Adrenal gland (tissue), 19 donors: ENCODE measurements around the gene RAB40AL. TPM values are rescaled to one million over a fixed set of nuclear protein-coding genes. Genes with fewer than 3 reads are reported as not detected.
A peak's percentile ranks its signal among the peaks of the same experiment; 100 is the strongest.
"Not testable (repeated sequence)": the region's sequence is repeated elsewhere in the genome, so short reads cannot be mapped to it uniquely, and the experiment has no call there.

Source experiments
- DNase-seq, 7 donors: peaks; one replicate each; pipeline ENCODE4 v3.0.0-alpha.2; 2019 to 2020
- H3K27ac ChIP-seq, 5 donors: fragments of 200-600 bp; sonication (generic) in 4 of 5; 1 replicate in 3 of 5; 2 replicates in 2 of 5; pipeline versions ENCODE4 v1.5.1 to v1.8.0; 2016 to 2020; ENCODE audit warnings: mild to moderate bottlenecking in 1 of 5
- H3K27me3 ChIP-seq: fragments of 200-600 bp; 2 replicates; pipeline ENCODE4 v1.8.0; 2021
- H3K36me3 ChIP-seq, 2 donors: fragments of 200-600 bp; replicated peaks in 1 of 2; 1 replicate in 1 of 2; 2 replicates in 1 of 2; pipeline versions ENCODE4 v1.5.1 to v1.8.0; 2018 to 2022
- H3K4me1 ChIP-seq, 2 donors: fragments of 200-600 bp; replicated peaks in 1 of 2; 1 replicate in 1 of 2; 2 replicates in 1 of 2; pipeline versions ENCODE4 v1.5.1 to v1.8.0; 2018 to 2021
- H3K4me3 ChIP-seq, 4 donors: fragments of 200-600 bp; sonication (generic) in 3 of 4; one replicate each; pipeline ENCODE4 v1.5.1; 2016 to 2018
- H3K9me3 ChIP-seq, 3 donors: fragments of 200-600 bp; sonication (generic) in 1 of 3; replicated peaks in 1 of 3; 1 replicate in 2 of 3; 2 replicates in 1 of 3; pipeline versions ENCODE4 v1.5.1 to v1.8.0; 2016 to 2021
- POLR2A ChIP-seq, 2 donors: fragments of 450-650 bp; IDR thresholded peaks; one replicate each; pipeline ENCODE4 v1.6.1; 2017; ENCODE audit warnings: antibody characterized with exemption in 2 of 2, mild to moderate bottlenecking in 2 of 2, moderate library complexity in 1 of 2
- whole genome bisulfite sequencing, 4 donors: extraction: QIAGEN DNeasy Blood & Tissue Kit in 2 of 4; methylation state at CpG; one replicate each; pipeline versions ENCODE4 v1.1.5 to v1.1.7; 2013 to 2017; 5-methylcytosine and 5-hydroxymethylcytosine counted together
- intact Hi-C, 2 donors: fragments of 100-400 bp; cut with DNase I; formaldehyde crosslinking; loops; one replicate each; pipeline versions ENCODE4 v1.14.1 to v1.15.0; 2022 to 2023
- long read RNA-seq, 10 donors: library from polyadenylated mRNA in 3 of 10; unstranded in 2 of 10; stranded (forward) in 1 of 10; transcript quantifications; one replicate each; pipeline ENCODE4 v2.0.0 and lab custom pipeline, GENCODE V29; 2021 to 2026
- polyA plus RNA-seq, 3 donors: library from polyadenylated mRNA; stranded (reverse); fragments of 200-250 nt in 2 of 3; fragments of 350-450 nt in 1 of 3; fragmentation: Illumina TruSeq in 1 of 3; extraction: RNeasy Lipid Tissue Mini Kit (QIAGEN cat#74804) in 1 of 3; gene quantifications; one replicate each; pipeline ENCODE4 v1.2.3, GENCODE V29; 2013 to 2014
- total RNA-seq, 9 donors: library from RNA; depleted of rRNA in 4 of 9; stranded (reverse); fragments of >200 nt in 4 of 9; fragments of 120-200 nt in 1 of 9; fragmentation: NEBNext Ultra II Directional in 1 of 9; extraction: Animal tissue kit (Norgen Biotek cat#: 25700) in 1 of 9; gene quantifications; one replicate each; pipeline versions ENCODE4 v1.1.0 to v1.2.4, GENCODE V29; 2013 to 2023
- TF ChIP-seq, protein P1 (sequence below), 6 experiments: fragments of 450-650 bp in 4 of 6; fragments of 200-600 bp in 2 of 6; sonication (generic) in 1 of 6; IDR thresholded peaks; 1 replicate in 5 of 6; 2 replicates in 1 of 6; pipeline versions ENCODE4 v1.5.1 to v1.8.0; 2016 to 2021; ENCODE audit warnings: antibody characterized with exemption in 6 of 6, mild to moderate bottlenecking in 2 of 6, moderate library complexity in 1 of 6
- donor health status: healthy with polysubstance abuse.
- donor health status: Bipolar disorder and iron deficiency.
- donor health status: DM: yes; HTN: yes; CAD: no.
- donor health status: DM: no; HTN: no; CAD: no.
- donor health status: DM: no; HTN: no; CAD: no.
- donor health status: DM: yes; HTN: yes; CAD: no.

The RAB40AL gene, protein sequence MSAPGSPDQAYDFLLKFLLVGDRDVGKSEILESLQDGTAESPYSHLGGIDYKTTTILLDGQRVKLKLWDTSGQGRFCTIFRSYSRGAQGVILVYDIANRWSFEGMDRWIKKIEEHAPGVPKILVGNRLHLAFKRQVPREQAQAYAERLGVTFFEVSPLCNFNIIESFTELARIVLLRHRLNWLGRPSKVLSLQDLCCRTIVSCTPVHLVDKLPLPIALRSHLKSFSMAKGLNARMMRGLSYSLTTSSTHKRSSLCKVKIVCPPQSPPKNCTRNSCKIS
- total RNA-seq (1 to 10 TPM in 2 of 9 donors, under 1 TPM in 3, not detected in 4; 0.80 to 3.1 (median 0.97) TPM), polyA plus RNA-seq (1 to 10 TPM in 1 of 3 donors, under 1 TPM in 1, not detected in 1; 0.20 to 1.5 TPM)
- long read RNA-seq, donor 1 = 0 reads
- long read RNA-seq, donor 2, partial matches to known transcripts = 0 of 1 reads
- long read RNA-seq, donor 2, other reads (novel, unspliced or antisense) = 0 of 1 reads
- long read RNA-seq, donor 3 = 0 reads
- long read RNA-seq, donor 4 = 0 reads
- long read RNA-seq, donor 5 = 0 reads
- long read RNA-seq, donor 6 = 0 reads
- long read RNA-seq, donor 7 = 0 reads
- long read RNA-seq, donor 8 = 0 reads
- long read RNA-seq, donor 9 = 0 reads
- long read RNA-seq, donor 10 = 0 reads

DNA sequence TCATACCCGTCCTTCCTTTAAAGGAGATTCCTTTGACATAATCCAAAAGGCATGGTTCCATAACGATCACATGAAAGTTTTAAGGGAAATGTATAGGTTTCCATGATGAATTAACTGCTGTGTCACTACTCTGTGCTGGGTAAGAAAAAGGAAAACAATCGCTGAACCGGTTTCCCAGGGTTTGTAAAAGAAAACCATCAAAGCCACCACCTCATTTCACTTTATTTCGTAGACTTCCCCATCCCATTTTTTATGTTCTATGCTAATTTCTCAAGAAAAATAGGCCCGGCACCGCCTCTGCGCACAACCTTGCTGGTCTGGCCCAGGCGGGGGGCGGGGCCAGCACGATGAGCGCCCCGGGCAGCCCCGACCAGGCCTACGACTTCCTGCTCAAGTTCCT, at the start of gene RAB40AL:
TSS of gene RAB40AL (plus strand) at position 301 of the 400 bp plus-strand sequence. CDS start at position 348, 47 bp downstream.
- H3K36me3 ChIP-seq, H3K27ac ChIP-seq, H3K27me3 ChIP-seq, H3K4me3 ChIP-seq, DNase-seq, H3K4me1 ChIP-seq, H3K9me3 ChIP-seq: not testable (repeated sequence)
- intact Hi-C loops = loop anchor here in 1 of 2 donors (10.0 kb wide), 1 partner anchor 238 kb away; no protein-coding TSS in a partner anchor
- 77 to 96% (median 85%) methylated on average over 15 of the region's 15 CpGs for WGBS, 4 donors

DNA sequence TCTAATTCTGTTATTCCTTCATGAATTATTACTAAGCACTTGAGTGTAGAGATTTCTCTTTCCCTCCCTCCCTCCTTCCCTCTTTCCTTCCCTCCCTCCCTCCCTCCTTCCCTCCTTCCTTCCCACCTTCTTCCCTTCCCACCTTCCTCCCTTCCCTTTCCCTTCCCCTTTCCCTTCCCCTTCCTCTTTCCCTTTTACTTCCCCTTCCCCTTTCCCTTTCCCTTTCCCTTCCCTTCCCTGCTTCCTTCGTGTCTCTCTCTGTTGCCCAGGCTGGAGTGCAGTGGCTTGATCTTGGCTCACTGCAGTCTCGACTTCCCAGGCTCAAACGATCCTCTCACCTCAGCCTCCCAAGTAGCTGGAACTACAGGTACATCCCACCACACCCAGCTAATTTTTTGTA, 49.4 kb upstream of the RAB40AL start:
- intact Hi-C loops = no loop called here
- Histone ChIP-seq H3K27ac (no peak overlapping the region), H3K36me3 (no peaks in the 10 kb centered on the region), H3K4me1 (no peaks in the 10 kb centered on the region), H3K27me3 (no peaks in the 10 kb centered on the region), H3K9me3 (no peaks in the 10 kb centered on the region), H3K4me3 (no peak overlapping the region)
- no peak for DNase-seq
- no peak for TF ChIP-seq POLR2A (IDR thresholded peaks at IDR 0.05)
- TF ChIP-seq, protein P1, sequence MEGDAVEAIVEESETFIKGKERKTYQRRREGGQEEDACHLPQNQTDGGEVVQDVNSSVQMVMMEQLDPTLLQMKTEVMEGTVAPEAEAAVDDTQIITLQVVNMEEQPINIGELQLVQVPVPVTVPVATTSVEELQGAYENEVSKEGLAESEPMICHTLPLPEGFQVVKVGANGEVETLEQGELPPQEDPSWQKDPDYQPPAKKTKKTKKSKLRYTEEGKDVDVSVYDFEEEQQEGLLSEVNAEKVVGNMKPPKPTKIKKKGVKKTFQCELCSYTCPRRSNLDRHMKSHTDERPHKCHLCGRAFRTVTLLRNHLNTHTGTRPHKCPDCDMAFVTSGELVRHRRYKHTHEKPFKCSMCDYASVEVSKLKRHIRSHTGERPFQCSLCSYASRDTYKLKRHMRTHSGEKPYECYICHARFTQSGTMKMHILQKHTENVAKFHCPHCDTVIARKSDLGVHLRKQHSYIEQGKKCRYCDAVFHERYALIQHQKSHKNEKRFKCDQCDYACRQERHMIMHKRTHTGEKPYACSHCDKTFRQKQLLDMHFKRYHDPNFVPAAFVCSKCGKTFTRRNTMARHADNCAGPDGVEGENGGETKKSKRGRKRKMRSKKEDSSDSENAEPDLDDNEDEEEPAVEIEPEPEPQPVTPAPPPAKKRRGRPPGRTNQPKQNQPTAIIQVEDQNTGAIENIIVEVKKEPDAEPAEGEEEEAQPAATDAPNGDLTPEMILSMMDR (IDR thresholded peaks at IDR 0.05) = no peak
- WGBS, 4 donors = 62 to 95% (median 77%) methylated on average over 3 of the region's 3 CpGs

DNA sequence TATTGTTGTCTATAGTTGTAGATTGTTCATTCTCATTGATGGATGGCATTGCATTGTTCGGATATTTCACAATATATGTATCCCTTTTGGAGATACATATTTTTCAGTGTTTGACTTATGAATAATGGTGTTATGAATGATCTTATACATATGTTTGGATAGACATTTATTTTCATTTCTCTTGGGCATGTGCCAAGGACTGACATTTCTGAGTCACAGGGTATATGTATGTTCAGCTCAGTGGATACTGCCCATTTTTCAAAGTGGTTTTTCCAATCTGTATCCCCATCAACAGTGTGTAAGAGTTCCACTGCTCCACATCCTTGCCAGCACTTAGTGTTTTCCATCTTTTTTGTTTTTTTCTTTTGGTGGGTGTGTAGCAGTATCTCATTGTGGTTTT, 45.0 kb upstream of the RAB40AL start:
- H3K4me3 ChIP-seq = no peak overlapping the region
- H3K36me3 ChIP-seq = no peaks in the 10 kb centered on the region
- H3K27ac ChIP-seq = no peak overlapping the region
- intact Hi-C loops = no loop called here
- no peak for DNase-seq
- TF ChIP-seq, protein P1 (IDR thresholded peaks at IDR 0.05) = no peak
- no peak for TF ChIP-seq POLR2A (IDR thresholded peaks at IDR 0.05)
- no peaks in the 10 kb centered on the region for H3K9me3 ChIP-seq
- 70 to 100% (median 89%) methylated on average over 1 of the region's 1 CpG for WGBS, 4 donors
- no peaks in the 10 kb centered on the region for H3K4me1 ChIP-seq
- peaks cover 5% of the 10 kb centered on the region for H3K27me3 ChIP-seq

DNA sequence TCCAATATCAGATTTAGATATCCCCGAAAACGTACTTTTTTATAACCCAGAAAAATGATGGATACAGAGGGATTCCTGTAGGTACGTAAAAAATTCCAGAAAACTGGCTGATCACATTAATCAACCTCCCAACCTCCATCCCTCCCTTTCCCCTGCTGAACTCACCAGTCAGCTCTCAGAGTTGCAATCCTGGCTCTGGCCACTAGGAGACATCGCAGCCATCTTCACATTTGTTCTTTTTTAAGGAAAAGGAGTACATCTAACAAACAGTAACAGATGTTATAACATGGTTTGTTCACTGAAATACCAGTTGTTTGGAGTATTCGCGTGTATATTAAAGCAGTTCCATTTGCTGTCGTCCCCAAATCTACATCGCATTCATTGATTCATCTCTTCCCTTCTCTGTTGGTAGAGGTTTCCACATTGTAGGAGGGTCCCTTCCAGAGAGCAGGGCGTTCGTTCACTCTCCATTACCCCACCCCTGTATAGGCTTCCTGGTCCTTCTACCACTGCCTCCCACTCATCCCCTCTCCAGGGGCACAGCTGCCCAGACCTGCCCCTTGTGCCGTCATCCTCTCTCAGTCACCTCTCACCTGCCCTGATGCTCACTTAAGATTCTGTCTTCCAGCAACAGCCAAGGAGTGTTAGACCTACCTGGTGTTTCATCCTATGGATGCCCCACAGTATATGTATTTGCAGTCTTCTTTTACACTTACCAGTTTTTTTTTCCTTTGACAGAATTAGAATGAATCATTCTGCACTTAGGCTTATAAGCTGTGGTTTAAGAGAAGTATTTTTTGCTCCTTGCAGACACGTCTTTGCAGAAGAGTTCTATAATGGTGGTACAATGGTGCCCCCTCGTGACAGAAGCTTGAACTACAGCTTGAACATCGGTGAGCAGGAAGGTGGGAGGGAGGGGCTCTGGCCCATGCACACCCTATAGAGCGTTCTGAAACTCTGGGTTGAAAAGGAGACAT, 36.8 kb upstream of the RAB40AL start:
- H3K27me3 ChIP-seq = peaks cover 7% of the 10 kb centered on the region
- 36 to 44% (median 39%) methylated on average over 15 of the region's 15 CpGs for WGBS, 4 donors
- no peak overlapping the region for H3K27ac ChIP-seq
- no peaks in the 10 kb centered on the region for H3K4me1 ChIP-seq
- no peak for TF ChIP-seq POLR2A (IDR thresholded peaks at IDR 0.05)
- TF ChIP-seq, protein P1 (IDR thresholded peaks at IDR 0.05) = peak; percentile 36 to 65 (median 44)
- H3K4me3 ChIP-seq = no peak overlapping the region
- intact Hi-C loops = no loop called here
- no peaks in the 10 kb centered on the region for H3K36me3 ChIP-seq
- DNase-seq = peak; percentile 35 to 84 (median 70)
- no peaks in the 10 kb centered on the region for H3K9me3 ChIP-seq
